ENCODE measurements around the gene ADISSP.

GRCh38 chr20:3788685-3789155, 21.2 kb upstream of the ADISSP start:
- TF ChIP-seq POLR2A (IDR thresholded peaks at IDR 0.05) (no peak), CTCF (IDR thresholded peaks at IDR 0.05) (no peak)

Measured in heart left ventricle (tissue), 13 donors.